Suprapubic skin (tissue), 4 donors: Measurements from ENCODE around the gene FMO3. TPM values are rescaled to one million over a fixed set of nuclear protein-coding genes. Genes with fewer than 3 reads are reported as not detected.

Source experiments
- DNase-seq, 2 donors: peaks; one replicate each; pipeline ENCODE4 v3.0.0-alpha.2; 2019; ENCODE audit warnings: low spot score in 2 of 2
- H3K27ac ChIP-seq: fragments of 200-600 bp; sonication (generic); one replicate; pipeline ENCODE4 v1.5.1; 2019
- H3K27me3 ChIP-seq: fragments of 200-600 bp; sonication (generic); one replicate; pipeline ENCODE4 v1.5.1; 2019
- H3K36me3 ChIP-seq: fragments of 200-600 bp; sonication (generic); one replicate; pipeline ENCODE4 v1.5.1; 2019
- H3K4me1 ChIP-seq: fragments of 200-600 bp; sonication (generic); one replicate; pipeline ENCODE4 v1.5.1; 2019
- H3K4me3 ChIP-seq: fragments of 200-600 bp; sonication (generic); one replicate; pipeline ENCODE4 v1.5.1; 2019; ENCODE audit warnings: mild to moderate bottlenecking
- H3K9me3 ChIP-seq: fragments of 200-600 bp; sonication (generic); one replicate; pipeline ENCODE4 v1.5.1; 2019
- CTCF ChIP-seq, 2 donors: fragments of 200-600 bp in 1 of 2; fragments of 450-650 bp in 1 of 2; sonication (generic) in 1 of 2; IDR thresholded peaks; one replicate each; pipeline ENCODE4 v1.5.1; 2016 to 2019; ENCODE audit warnings: antibody characterized with exemption in 2 of 2, mild to moderate bottlenecking in 1 of 2, moderate library complexity in 1 of 2
- EP300 ChIP-seq: sonication (generic); formaldehyde crosslinking; IDR thresholded peaks from one replicate; pipeline ENCODE4 v1.6.1; 2017; ENCODE audit warnings: antibody characterized with exemption
- POLR2A ChIP-seq, 2 donors: fragments of 450-650 bp; IDR thresholded peaks; one replicate each; pipeline ENCODE4 v1.6.1; 2017; ENCODE audit warnings: antibody characterized with exemption in 2 of 2, mild to moderate bottlenecking in 2 of 2, moderate library complexity in 2 of 2
- POLR2AphosphoS5 ChIP-seq, 3 donors: sonication (generic); formaldehyde crosslinking; IDR thresholded peaks; one replicate each; pipeline ENCODE4 v1.6.1; 2017; ENCODE audit warnings: antibody characterized with exemption in 3 of 3
- whole genome bisulfite sequencing: methylation state at CpG from one replicate; pipeline ENCODE4 v1.1.5; 2018; 5-methylcytosine and 5-hydroxymethylcytosine counted together
- total RNA-seq, 4 donors: library from RNA; depleted of rRNA; stranded (reverse); fragments of >200 nt; gene quantifications; one replicate each; pipeline ENCODE4 v1.1.0, GENCODE V29; 2016

The FMO3 gene
- total RNA-seq, 4 donors from 2014 or later: 0.36 to 3.8 (median 1.7) TPM

- Histone ChIP-seq H3K27me3 (no peaks in the 10 kb centered on the region), H3K9me3 (no peaks in the 10 kb centered on the region), H3K27ac (no peak overlapping the region), H3K4me1 (no peaks in the 10 kb centered on the region), H3K36me3 (no peaks in the 10 kb centered on the region), H3K4me3 (no peak overlapping the region)
- 75% methylated on average over 3 of the region's 3 CpGs for WGBS
- no peak for DNase-seq
- TF ChIP-seq CTCF (IDR thresholded peaks at IDR 0.05): no peak
- TF ChIP-seq EP300: no peak
- no peak for TF ChIP-seq POLR2AphosphoS5 (IDR thresholded peaks at IDR 0.05)
- no peak for TF ChIP-seq POLR2A (IDR thresholded peaks at IDR 0.05)
These were observed 22.7 kb downstream of the FMO3 start for GRCh38 chr1:171113382-171113781.

- no peak overlapping the region for H3K4me3 ChIP-seq
- no peak for DNase-seq
- TF ChIP-seq POLR2A (IDR thresholded peaks at IDR 0.05) (no peak), EP300 (no peak)
- no peaks in the 10 kb centered on the region for H3K36me3 ChIP-seq
- WGBS: 82% methylated on average over 2 of the region's 2 CpGs
- no peak overlapping the region for H3K27ac ChIP-seq
- no peaks in the 10 kb centered on the region for H3K27me3 ChIP-seq
- no peaks in the 10 kb centered on the region for H3K4me1 ChIP-seq
- H3K9me3 ChIP-seq: no peaks in the 10 kb centered on the region
These were observed 24.7 kb downstream of the FMO3 start for GRCh38 chr1:171115280-171115897.

- Histone ChIP-seq H3K27ac (no peak overlapping the region), H3K4me1 (no peaks in the 10 kb centered on the region), H3K9me3 (no peaks in the 10 kb centered on the region), H3K4me3 (no peak overlapping the region), H3K36me3 (no peaks in the 10 kb centered on the region), H3K27me3 (no peaks in the 10 kb centered on the region)
- no peak for TF ChIP-seq POLR2AphosphoS5 (IDR thresholded peaks at IDR 0.05)
- TF ChIP-seq CTCF (IDR thresholded peaks at IDR 0.05): no peak
- TF ChIP-seq EP300: no peak
- no peak for TF ChIP-seq POLR2A (IDR thresholded peaks at IDR 0.05)
- 97% methylated on average over 1 of the region's 1 CpG for WGBS
- no peak for DNase-seq
These were observed 26.0 kb downstream of the FMO3 start for GRCh38 chr1:171116676-171117075.

- Histone ChIP-seq H3K9me3 (no peaks in the 10 kb centered on the region), H3K4me3 (no peak overlapping the region), H3K4me1 (no peaks in the 10 kb centered on the region), H3K36me3 (no peaks in the 10 kb centered on the region), H3K27ac (no peak overlapping the region), H3K27me3 (no peaks in the 10 kb centered on the region)
- no peak for DNase-seq
- no peak for TF ChIP-seq CTCF (IDR thresholded peaks at IDR 0.05)
- TF ChIP-seq POLR2AphosphoS5 (IDR thresholded peaks at IDR 0.05): no peak
- TF ChIP-seq POLR2A (IDR thresholded peaks at IDR 0.05): no peak
- no peak for TF ChIP-seq EP300
- WGBS: 85% methylated on average over 6 of the region's 6 CpGs
These were observed 26.4 kb downstream of the FMO3 start for GRCh38 chr1:171117085-171117484.

- 91% methylated on average over 2 of the region's 2 CpGs for WGBS
- Histone ChIP-seq H3K4me1 (no peaks in the 10 kb centered on the region), H3K4me3 (no peak overlapping the region), H3K27ac (no peak overlapping the region), H3K27me3 (no peaks in the 10 kb centered on the region), H3K9me3 (no peaks in the 10 kb centered on the region), H3K36me3 (no peaks in the 10 kb centered on the region)
- no peak for DNase-seq
- TF ChIP-seq EP300 (no peak), POLR2AphosphoS5 (IDR thresholded peaks at IDR 0.05) (no peak), CTCF (IDR thresholded peaks at IDR 0.05) (no peak), POLR2A (IDR thresholded peaks at IDR 0.05) (no peak)
These were observed 28.9 kb downstream of the FMO3 start for GRCh38 chr1:171119648-171120047.

- Histone ChIP-seq H3K27me3 (no peaks in the 10 kb centered on the region), H3K27ac (no peak overlapping the region), H3K36me3 (no peaks in the 10 kb centered on the region), H3K4me3 (no peak overlapping the region), H3K4me1 (peaks cover 23% of the 10 kb centered on the region), H3K9me3 (no peaks in the 10 kb centered on the region)
- no peak for TF ChIP-seq POLR2A (IDR thresholded peaks at IDR 0.05)
- TF ChIP-seq CTCF (IDR thresholded peaks at IDR 0.05): no peak
- no peak for TF ChIP-seq POLR2AphosphoS5 (IDR thresholded peaks at IDR 0.05)
- no peak for TF ChIP-seq EP300
- DNase-seq: no peak
These were observed 31.6 kb downstream of the FMO3 start for GRCh38 chr1:171122299-171122698.
